B cell (primary cell): Measurements from ENCODE around the gene SPOCK1. TPM values are rescaled to one million over a fixed set of nuclear protein-coding genes. Genes with fewer than 3 reads are reported as not detected.

Experiments
- ATAC-seq: fragments of 200-7000 bp; cut with Tn5 transposase; one replicate; pipeline ENCODE4 v1.10.0; 2021; ENCODE audit warnings: low read depth, mild to moderate bottlenecking, moderate number of reproducible peaks, moderate library complexity
- CTCF ChIA-PET: fragments of 350-600 bp; sonication (Branson Sonifier 250); formaldehyde crosslinking; loops from one replicate; lab custom pipeline; 2021; ENCODE audit warnings: antibody characterized with exemption, inconsistent platforms; lab: Charles Lee
- POLR2A ChIA-PET: fragments of 350-600 bp; sonication (Branson Sonifier 250); formaldehyde crosslinking; loops from one replicate; lab custom pipeline; 2021; ENCODE audit warnings: antibody characterized with exemption; lab: Charles Lee
- DNase-seq: peaks from one replicate; pipeline ENCODE4 v3.0.0; 2013
- H2AFZ ChIP-seq: 2 replicates; pipeline ENCODE4 v1.6.1; 2012; ENCODE audit warnings: mild to moderate bottlenecking, low read depth, low read length; ENCODE audit not compliant: insufficient read depth, poor library complexity, severe bottlenecking
- H3K27ac ChIP-seq, 2 donors: 1 replicate in 1 of 2; 2 replicates in 1 of 2; pipeline ENCODE4 v1.5.1; 2012 to 2013; ENCODE audit warnings: low read length in 2 of 2, mild to moderate bottlenecking in 2 of 2, moderate library complexity in 1 of 2
- H3K27me3 ChIP-seq, 4 experiments: fragments of 200-600 bp in 1 of 4; sonication (generic) in 1 of 4; replicated peaks in 1 of 4; 1 replicate in 2 of 4; 2 replicates in 2 of 4; pipeline versions ENCODE4 v1.6.1 to v1.7.0; 2013 to 2016; ENCODE audit warnings: low read length in 3 of 4, mild to moderate bottlenecking in 2 of 4, mixed read lengths in 1 of 4, moderate library complexity in 1 of 4; ENCODE audit not compliant: insufficient read depth in 4 of 4, control insufficient read depth in 3 of 4; ENCODE audit errors: control extremely low read depth in 1 of 4
- H3K36me3 ChIP-seq, 2 experiments: replicated peaks in 1 of 2; 1 replicate in 1 of 2; 2 replicates in 1 of 2; pipeline versions ENCODE4 v1.6.1 to v1.7.1; 2013; ENCODE audit warnings: low read length in 1 of 2; ENCODE audit not compliant: insufficient read depth in 2 of 2, control insufficient read depth in 1 of 2; ENCODE audit errors: control extremely low read depth in 1 of 2, extremely low read depth in 1 of 2
- H3K4me1 ChIP-seq, 2 donors: fragments of 200-600 bp in 1 of 2; sonication (generic) in 1 of 2; 1 replicate in 1 of 2; 2 replicates in 1 of 2; pipeline versions ENCODE4 v1.5.1 to v1.6.1; 2013 to 2017; ENCODE audit warnings: low read length in 2 of 2; ENCODE audit not compliant: control insufficient read depth in 2 of 2, insufficient read depth in 2 of 2
- H3K4me2 ChIP-seq: replicated peaks from 2 replicates; pipeline ENCODE3; 2012; ENCODE audit warnings: mild to moderate bottlenecking, low read depth, low read length; ENCODE audit not compliant: poor library complexity, severe bottlenecking
- H3K4me3 ChIP-seq, 5 experiments: fragments of 200-600 bp in 1 of 5; sonication (generic) in 1 of 5; 1 replicate in 3 of 5; 2 replicates in 2 of 5; pipeline versions ENCODE4 v1.5.1 to v1.7.0; 2011 to 2016; ENCODE audit warnings: low read length in 4 of 5, mild to moderate bottlenecking in 4 of 5, low read depth in 2 of 5, control low read depth in 1 of 5, moderate library complexity in 1 of 5; ENCODE audit not compliant: insufficient read depth in 1 of 5; ENCODE audit errors: control extremely low read depth in 1 of 5, extremely low read depth in 1 of 5
- H3K79me2 ChIP-seq: fragments of 200-600 bp; sonication (generic); one replicate; pipeline ENCODE4 v1.6.0; 2016; ENCODE audit warnings: low read length; ENCODE audit not compliant: control insufficient read depth, insufficient read depth
- H3K9ac ChIP-seq: fragments of 200-600 bp; sonication (generic); 2 replicates; pipeline ENCODE4 v1.6.1; 2017; ENCODE audit warnings: mild to moderate bottlenecking, low read length, moderate library complexity
- H3K9me3 ChIP-seq, 3 donors: one replicate each; pipeline versions ENCODE4 v1.6.1 to v1.7.1; 2013; ENCODE audit warnings: low read length in 2 of 3; ENCODE audit not compliant: control insufficient read depth in 2 of 3, insufficient read depth in 1 of 3; ENCODE audit errors: control extremely low read depth in 1 of 3
- H4K20me1 ChIP-seq: 2 replicates; pipeline ENCODE4 v1.6.0; 2012; ENCODE audit warnings: mild to moderate bottlenecking, low read length; ENCODE audit not compliant: insufficient read depth, control insufficient read depth, poor library complexity, severe bottlenecking
- H3K27ac Mint-ChIP-seq: one replicate; pipeline ENCODE4 v1.8.0; 2021; ENCODE audit warnings: mixed read lengths
- H3K27me3 Mint-ChIP-seq: one replicate; pipeline ENCODE4 v1.8.0; 2021; ENCODE audit warnings: mixed read lengths
- H3K4me1 Mint-ChIP-seq: one replicate; pipeline ENCODE4 v1.8.0; 2021; ENCODE audit warnings: mixed read lengths
- H3K4me3 Mint-ChIP-seq: one replicate; pipeline ENCODE4 v1.8.0; 2021; ENCODE audit warnings: mixed read lengths
- H3K9me3 Mint-ChIP-seq: one replicate; pipeline ENCODE4 v1.8.0; 2022; ENCODE audit warnings: mixed read lengths; ENCODE audit not compliant: insufficient read depth
- EZH2 ChIP-seq: IDR thresholded peaks from 2 replicates; pipeline ENCODE4 v1.6.1; 2012; ENCODE audit warnings: borderline replicate concordance, low read depth, mild to moderate bottlenecking, moderate library complexity, low read length; ENCODE audit not compliant: insufficient read depth, poor library complexity, severe bottlenecking
- WGBS: methylation state at CpG from one replicate; pipeline ENCODE4 v1.1.5; 2013; ENCODE audit warnings: missing lambda C conversion rate; ENCODE audit not compliant: insufficient coverage; 5-methylcytosine and 5-hydroxymethylcytosine counted together
- intact Hi-C: fragments of 100-400 bp; cut with micrococcal nuclease; formaldehyde crosslinking; loops from one replicate; pipeline ENCODE4 v1.10.0; 2022
- polyA plus RNA-seq: library from polyadenylated mRNA; depleted of rRNA; stranded (reverse); fragments of >200 nt; gene quantifications from 2 replicates; pipeline ENCODE4 v1.2.3, GENCODE V29; 2012
- total RNA-seq, 2 donors: library from RNA; stranded (reverse); fragments of 120-200 nt in 1 of 2; gene quantifications; 1 replicate in 1 of 2; 2 replicates in 1 of 2; pipeline versions ENCODE4 v1.2.3 to v1.2.4, GENCODE V29; 2013 to 2022
- TF ChIP-seq, protein P1 (sequence below): fragments of 200-600 bp; IDR thresholded peaks from one replicate; pipeline ENCODE4 v1.8.0; 2022; ENCODE audit warnings: antibody characterized with exemption, mild to moderate bottlenecking

Gene SPOCK1
- total and polyA plus RNA-seq, 2 donors (not counting 1 experiment from before 2014, with no cell fraction given) = not detected

DNA sequence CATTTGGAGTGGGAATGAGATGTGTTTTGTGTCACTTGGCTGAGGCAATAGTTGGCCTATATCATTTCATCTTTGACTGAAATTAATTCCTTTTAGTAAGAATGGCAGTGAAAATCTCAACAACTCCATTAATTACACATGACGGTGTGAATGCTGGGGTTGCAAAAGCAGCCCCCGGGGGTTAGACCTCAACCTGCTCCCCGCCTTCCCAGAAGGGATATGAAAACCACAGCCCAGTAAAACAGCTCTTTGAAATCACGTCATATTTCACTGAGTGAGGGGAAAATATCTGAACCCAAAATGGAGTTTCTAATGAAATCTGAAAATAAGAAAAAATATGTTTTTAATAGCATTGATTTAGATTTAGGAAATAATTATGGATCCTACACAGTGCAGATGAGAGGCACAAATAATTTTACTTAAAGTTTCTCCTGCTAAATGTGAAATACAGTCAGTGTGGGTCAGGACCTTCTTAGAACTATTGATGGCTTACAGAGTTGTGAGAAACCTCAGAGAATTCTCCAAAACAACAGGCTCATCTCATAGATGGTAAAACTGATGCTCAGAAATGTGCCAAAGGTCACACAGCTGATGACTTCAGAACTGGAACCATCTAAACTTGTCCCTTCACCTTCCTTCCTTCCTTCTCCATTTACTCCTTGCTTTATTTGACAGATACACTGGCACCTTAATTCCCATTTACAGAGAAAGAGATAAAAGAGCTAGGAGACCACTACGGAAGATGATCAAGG lies 96.5 kb downstream of the SPOCK1 start:
- no peak for TF ChIP-seq EZH2
- TF ChIP-seq, protein P1, sequence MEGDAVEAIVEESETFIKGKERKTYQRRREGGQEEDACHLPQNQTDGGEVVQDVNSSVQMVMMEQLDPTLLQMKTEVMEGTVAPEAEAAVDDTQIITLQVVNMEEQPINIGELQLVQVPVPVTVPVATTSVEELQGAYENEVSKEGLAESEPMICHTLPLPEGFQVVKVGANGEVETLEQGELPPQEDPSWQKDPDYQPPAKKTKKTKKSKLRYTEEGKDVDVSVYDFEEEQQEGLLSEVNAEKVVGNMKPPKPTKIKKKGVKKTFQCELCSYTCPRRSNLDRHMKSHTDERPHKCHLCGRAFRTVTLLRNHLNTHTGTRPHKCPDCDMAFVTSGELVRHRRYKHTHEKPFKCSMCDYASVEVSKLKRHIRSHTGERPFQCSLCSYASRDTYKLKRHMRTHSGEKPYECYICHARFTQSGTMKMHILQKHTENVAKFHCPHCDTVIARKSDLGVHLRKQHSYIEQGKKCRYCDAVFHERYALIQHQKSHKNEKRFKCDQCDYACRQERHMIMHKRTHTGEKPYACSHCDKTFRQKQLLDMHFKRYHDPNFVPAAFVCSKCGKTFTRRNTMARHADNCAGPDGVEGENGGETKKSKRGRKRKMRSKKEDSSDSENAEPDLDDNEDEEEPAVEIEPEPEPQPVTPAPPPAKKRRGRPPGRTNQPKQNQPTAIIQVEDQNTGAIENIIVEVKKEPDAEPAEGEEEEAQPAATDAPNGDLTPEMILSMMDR = no peak
- Histone ChIP-seq H3K9me3 (no peaks in the 10 kb centered on the region), H4K20me1 (no peaks in the 10 kb centered on the region), H3K9ac (no peak overlapping the region), H3K79me2 (no peaks in the 10 kb centered on the region), H3K36me3 (no peaks in the 10 kb centered on the region), H3K4me2 (no peak overlapping the region), H3K4me1 (no peaks in the 10 kb centered on the region), H3K4me3 (no peak overlapping the region), H2AFZ (no peak overlapping the region), H3K27me3 (no peaks in the 10 kb centered on the region), H3K27ac (no peak overlapping the region)
- Mint-ChIP-seq H3K27ac (no peak overlapping the region), H3K4me3 (no peak overlapping the region), H3K27me3 (peaks cover 3% of the 10 kb centered on the region), H3K9me3 (no peaks in the 10 kb centered on the region), H3K4me1 (no peaks in the 10 kb centered on the region)
- intact Hi-C loops = no loop called here
- CTCF ChIA-PET = no interaction called here
- DNase-seq (no peak), ATAC-seq (no peak)
- POLR2A ChIA-PET = no interaction called here
- 86% methylated on average over 1 of the region's 5 CpGs for WGBS

DNA sequence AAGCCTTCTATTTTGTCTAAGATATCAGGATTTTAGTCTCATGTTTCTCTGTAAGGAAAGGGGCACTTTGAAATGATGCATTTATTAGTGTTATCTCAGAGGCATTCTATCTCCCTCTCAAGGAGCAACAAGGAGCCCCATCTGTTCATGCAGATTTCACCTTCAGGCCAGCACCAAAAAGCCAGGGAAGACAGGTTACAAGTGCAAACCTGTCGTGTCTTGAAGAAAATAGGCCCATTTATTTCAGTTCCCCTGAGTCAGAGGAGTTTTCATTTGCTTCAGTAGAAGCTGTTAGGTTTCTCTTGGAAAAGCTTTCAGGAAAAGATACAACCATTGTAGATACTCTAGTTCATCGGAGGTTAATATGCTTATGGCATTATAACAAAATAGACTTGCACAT lies 97.2 kb downstream of the SPOCK1 start:
- CTCF ChIA-PET = no interaction called here
- Histone ChIP-seq H3K9ac (no peak overlapping the region), H3K36me3 (no peaks in the 10 kb centered on the region), H3K9me3 (no peaks in the 10 kb centered on the region), H3K79me2 (no peaks in the 10 kb centered on the region), H3K27me3 (no peaks in the 10 kb centered on the region), H3K4me2 (no peak overlapping the region), H3K4me3 (no peak overlapping the region), H3K4me1 (no peaks in the 10 kb centered on the region), H2AFZ (no peak overlapping the region), H3K27ac (no peak overlapping the region), H4K20me1 (no peaks in the 10 kb centered on the region)
- POLR2A ChIA-PET = no interaction called here
- Mint-ChIP-seq H3K4me3 (no peak overlapping the region), H3K27me3 (peaks cover 3% of the 10 kb centered on the region), H3K9me3 (no peaks in the 10 kb centered on the region), H3K27ac (no peak overlapping the region), H3K4me1 (no peaks in the 10 kb centered on the region)
- intact Hi-C loops = no loop called here
- no peak for ATAC-seq
- no peak for DNase-seq
- whole genome bisulfite sequencing = no CpG with 5 or more reads among the region's 2 CpGs
- TF ChIP-seq, protein P1 = no peak
- no peak for TF ChIP-seq EZH2
